Stomach (tissue), 4 donors: ENCODE measurements around the gene CYTH3.

Source experiments
- CTCF ChIP-seq, 7 experiments: fragments of 450-650 bp in 4 of 7; fragments of 200-600 bp in 3 of 7; sonication (generic) in 3 of 7; IDR thresholded peaks; one replicate each; pipeline ENCODE4 v1.5.1; 2016 to 2019; ENCODE audit warnings: antibody characterized with exemption in 7 of 7, control low read depth in 2 of 7, mild to moderate bottlenecking in 1 of 7
- EP300 ChIP-seq: sonication (generic); formaldehyde crosslinking; IDR thresholded peaks from one replicate; pipeline ENCODE4 v1.6.1; 2017; ENCODE audit warnings: antibody characterized with exemption
- POLR2A ChIP-seq, 4 donors: fragments of 450-650 bp; IDR thresholded peaks; one replicate each; pipeline ENCODE4 v1.6.1; 2016; ENCODE audit warnings: antibody characterized with exemption in 4 of 4, control low read depth in 2 of 4, mild to moderate bottlenecking in 1 of 4, moderate library complexity in 1 of 4
- POLR2AphosphoS5 ChIP-seq, 3 donors: sonication (generic); formaldehyde crosslinking; IDR thresholded peaks; one replicate each; pipeline ENCODE4 v1.6.1; 2016; ENCODE audit warnings: antibody characterized with exemption in 3 of 3

GRCh38 chr7:6284055-6284400 is 11.6 kb upstream of the CYTH3 start:
- TF ChIP-seq CTCF (IDR thresholded peaks at IDR 0.05) = no peak
- TF ChIP-seq POLR2A (IDR thresholded peaks at IDR 0.05) = no peak
- no peak for TF ChIP-seq POLR2AphosphoS5 (IDR thresholded peaks at IDR 0.05)
- TF ChIP-seq EP300 = no peak
